ENCODE data around the gene CMYA5. TPM values are rescaled to one million over a fixed set of nuclear protein-coding genes. Genes with fewer than 3 reads are reported as not detected.

CMYA5 gene
- total RNA-seq, 1 experiment from 2014 or later: 0.15 TPM

DNA sequence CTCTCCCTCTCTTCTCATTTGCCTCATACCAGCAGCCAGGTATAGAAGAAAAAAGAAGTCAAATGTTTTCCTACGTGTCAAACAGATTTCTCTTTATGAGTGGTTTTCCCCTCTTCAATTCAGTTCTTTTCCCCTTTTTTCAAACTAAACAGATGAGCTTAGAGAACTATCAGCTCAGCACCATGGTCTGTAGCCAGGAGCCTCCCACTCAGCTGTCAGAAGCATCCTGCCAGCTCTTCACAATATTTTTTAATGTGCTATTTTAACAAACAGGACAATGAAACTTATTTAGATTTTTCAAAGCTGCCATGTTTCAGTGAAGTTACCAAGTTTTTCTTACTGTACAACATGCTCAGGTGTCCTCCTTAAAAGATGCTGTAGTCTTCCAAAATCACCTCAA is 63.5 kb downstream of the CMYA5 start:
- Histone ChIP-seq H3F3A (ENCODE audit: low read length, unreplicated experiment) (no peaks in the 10 kb centered on the region), H3K27me3 (ENCODE audit: low read length) (peaks cover 50% of the 10 kb centered on the region), H3K4me1 (ENCODE audit: insufficient read depth, low read length) (no peaks in the 10 kb centered on the region), H4K20me1 (ENCODE audit: low read length) (no peaks in the 10 kb centered on the region), H3K79me2 (ENCODE audit: low read length) (no peaks in the 10 kb centered on the region), H3K36me3 (ENCODE audit: low read depth, low read length) (no peaks in the 10 kb centered on the region), H3K9ac (ENCODE audit: low read length) (no peak overlapping the region), H3K9me3 (ENCODE audit: low read length) (no peaks in the 10 kb centered on the region), H2AFZ (ENCODE audit: low read length) (no peak overlapping the region), H3K4me2 (ENCODE audit: low read length) (no peak overlapping the region), H3K27ac (ENCODE audit: low read length) (no peak overlapping the region), H3K4me3 (ENCODE audit: low read length) (no peak overlapping the region), H3K9me2 (replicated peaks; ENCODE audit: low read length) (no peaks in the 10 kb centered on the region)
- DNase-seq (no peak), ATAC-seq (no peak)
- BruUV-seq (replicated peaks): no TSS peak
- CTCF ChIA-PET: no interaction called here
- POLR2A ChIA-PET (ENCODE audit: unreplicated experiment): no interaction called here
- no peak for TF ChIP-seq CTCF (conservative IDR thresholded peaks at IDR 0.05; ENCODE audit: low read depth, low read length)
- TF ChIP-seq EZH2 (IDR thresholded peaks at IDR 0.05; ENCODE audit: low read length, unreplicated experiment): no peak
- no peak for TF ChIP-seq EZH2phosphoT487 (IDR thresholded peaks at IDR 0.05; ENCODE audit: borderline replicate concordance, low read length)
- intact Hi-C loops (cut with micrococcal nuclease): no loop called here

- Histone ChIP-seq H2AFZ (ENCODE audit: low read length) (no peak overlapping the region), H3K27me3 (ENCODE audit: low read length) (peaks cover 45% of the 10 kb centered on the region), H3K9ac (ENCODE audit: low read length) (no peak overlapping the region), H3K9me3 (ENCODE audit: low read length) (no peaks in the 10 kb centered on the region), H3K79me2 (ENCODE audit: low read length) (no peaks in the 10 kb centered on the region), H3K4me1 (ENCODE audit: insufficient read depth, low read length) (no peaks in the 10 kb centered on the region), H3K27ac (ENCODE audit: low read length) (no peak overlapping the region), H3K36me3 (ENCODE audit: low read depth, low read length) (no peaks in the 10 kb centered on the region), H3F3A (ENCODE audit: low read length, unreplicated experiment) (no peaks in the 10 kb centered on the region), H3K9me2 (replicated peaks; ENCODE audit: low read length) (no peaks in the 10 kb centered on the region), H3K4me2 (ENCODE audit: low read length) (no peak overlapping the region), H3K4me3 (ENCODE audit: low read length) (no peak overlapping the region), H4K20me1 (ENCODE audit: low read length) (no peaks in the 10 kb centered on the region)
- no peak for DNase-seq
- no peak for ATAC-seq
- ChIA-PET CTCF (no interaction called here), POLR2A (ENCODE audit: unreplicated experiment) (no interaction called here)
- intact Hi-C loops (cut with micrococcal nuclease): no loop called here
- TF ChIP-seq CTCF (conservative IDR thresholded peaks at IDR 0.05; ENCODE audit: low read depth, low read length): no peak
- no peak for TF ChIP-seq EZH2 (IDR thresholded peaks at IDR 0.05; ENCODE audit: low read length, unreplicated experiment)
- no peak for TF ChIP-seq EZH2phosphoT487 (IDR thresholded peaks at IDR 0.05; ENCODE audit: borderline replicate concordance, low read length)
- BruUV-seq (replicated peaks): no TSS peak
Measured at GRCh38 chr5:79753877-79754645, 64.4 kb downstream of the CMYA5 start.

DNA sequence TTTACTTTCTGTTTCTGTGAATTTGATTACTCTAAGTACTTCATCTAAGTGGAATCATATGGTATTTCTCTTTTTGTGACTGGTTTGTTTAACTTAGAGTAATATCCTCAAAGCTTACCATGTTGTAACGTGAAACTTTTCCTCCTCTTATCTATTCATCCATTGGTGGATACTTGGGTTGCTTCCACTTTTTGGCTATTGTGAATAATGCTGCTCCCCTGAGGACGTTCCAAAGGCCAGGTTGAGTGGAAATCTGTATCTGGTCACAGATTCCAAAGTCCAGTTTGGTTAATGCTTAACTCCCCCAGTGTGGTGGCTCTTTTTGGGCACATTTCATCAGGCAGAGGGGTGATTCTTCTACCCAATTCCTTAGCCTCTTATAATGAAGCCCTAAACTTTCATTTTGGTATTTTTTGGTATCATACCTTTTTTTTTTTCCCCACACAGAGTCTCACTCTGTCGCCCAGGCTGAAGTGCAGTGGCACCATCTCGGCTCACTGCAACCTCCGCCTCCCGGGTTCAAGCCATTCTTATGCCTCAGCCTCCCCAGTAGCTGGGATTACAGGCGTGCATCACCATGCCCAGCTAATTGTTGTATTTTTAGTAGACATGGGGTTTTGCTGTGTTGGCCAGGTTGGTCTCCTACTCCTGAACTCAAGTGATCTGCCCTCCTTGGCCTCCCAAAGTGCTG is 65.4 kb downstream of the CMYA5 start:
- POLR2A ChIA-PET (ENCODE audit: unreplicated experiment): no interaction called here
- TF ChIP-seq CTCF (conservative IDR thresholded peaks at IDR 0.05; ENCODE audit: low read depth, low read length): no peak
- Histone ChIP-seq H2AFZ (ENCODE audit: low read length) (no peak overlapping the region), H3F3A (ENCODE audit: low read length, unreplicated experiment) (no peaks in the 10 kb centered on the region), H3K4me2 (ENCODE audit: low read length) (no peak overlapping the region), H3K79me2 (ENCODE audit: low read length) (no peaks in the 10 kb centered on the region), H3K9me3 (ENCODE audit: low read length) (no peaks in the 10 kb centered on the region), H3K4me1 (ENCODE audit: insufficient read depth, low read length) (no peaks in the 10 kb centered on the region), H3K36me3 (ENCODE audit: low read depth, low read length) (no peaks in the 10 kb centered on the region), H4K20me1 (ENCODE audit: low read length) (no peaks in the 10 kb centered on the region), H3K9ac (ENCODE audit: low read length) (no peak overlapping the region), H3K27me3 (ENCODE audit: low read length) (peaks cover 45% of the 10 kb centered on the region), H3K4me3 (ENCODE audit: low read length) (no peak overlapping the region), H3K9me2 (replicated peaks; ENCODE audit: low read length) (no peaks in the 10 kb centered on the region), H3K27ac (ENCODE audit: low read length) (no peak overlapping the region)
- ATAC-seq (no peak), DNase-seq (no peak)
- CTCF ChIA-PET: no interaction called here
- intact Hi-C loops (cut with micrococcal nuclease): no loop called here
- no TSS peak for BruUV-seq (replicated peaks)
